ENCODE measurements around the gene OR51D1.

GRCh38 chr11:4654635-4655369, 17.5 kb downstream of the OR51D1 start:
- TF ChIP-seq CTCF (conservative IDR thresholded peaks at IDR 0.05) = no peak
- no peak for TF ChIP-seq ZFX (IDR thresholded peaks at IDR 0.05)
